ENCODE data around the gene ZBTB45. TPM values are rescaled to one million over a fixed set of nuclear protein-coding genes. Genes with fewer than 3 reads are reported as not detected.
A peak's percentile ranks its signal among the peaks of the same experiment; 100 is the strongest.

ZBTB45 gene
- total RNA-seq, result 10 to 100 TPM; 11.8 to 12.1 TPM
- long read RNA-seq, donor 1, partial matches to known transcripts, result 3 of 4 reads
- long read RNA-seq, donor 1, other reads (novel, unspliced or antisense), result 0 of 4 reads
- long read RNA-seq, donor 2, partial matches to known transcripts, result 3 of 4 reads
- long read RNA-seq, donor 2, other reads (novel, unspliced or antisense), result 0 of 4 reads

GRCh38 chr19:58519355-58520256 lies at the start of gene ZBTB45:
Gene ZBTB45, minus strand, starts transcription at chr19:58519810. Its CDS starts 2,137 bp downstream, at chr19:58517673.
- peak; percentile 98 for DNase-seq (ENCODE audit: low spot score)
- intact Hi-C loops (cut with DNase I), result no loop called here

- no peak for DNase-seq (ENCODE audit: low spot score)
- intact Hi-C loops (cut with DNase I), result no loop called here
Measured at GRCh38 chr19:58568453-58569130, 49.0 kb upstream of the ZBTB45 start.

GRCh38 chr19:58566989-58567388 lies 47.4 kb upstream of the ZBTB45 start:
- intact Hi-C loops (cut with DNase I), result no loop called here
- DNase-seq (ENCODE audit: low spot score), result no peak

GRCh38 chr19:58563823-58564222 lies 44.2 kb upstream of the ZBTB45 start:
- intact Hi-C loops (cut with DNase I), result no loop called here
- no peak for DNase-seq (ENCODE audit: low spot score)

GRCh38 chr19:58563034-58563573 lies 43.5 kb upstream of the ZBTB45 start:
- intact Hi-C loops (cut with DNase I), result no loop called here
- DNase-seq (ENCODE audit: low spot score), result peak; percentile 81

GRCh38 chr19:58562122-58563033 lies 42.8 kb upstream of the ZBTB45 start:
- intact Hi-C loops (cut with DNase I), result no loop called here
- DNase-seq (ENCODE audit: low spot score), result peak; percentile 87

- intact Hi-C loops (cut with DNase I), result no loop called here
- no peak for DNase-seq (ENCODE audit: low spot score)
Measured at GRCh38 chr19:58561373-58562121, 41.9 kb upstream of the ZBTB45 start.

- intact Hi-C loops (cut with DNase I), result no loop called here
- no peak for DNase-seq (ENCODE audit: low spot score)
Measured at GRCh38 chr19:58560921-58561320, 41.3 kb upstream of the ZBTB45 start.

- intact Hi-C loops (cut with DNase I), result no loop called here
- no peak for DNase-seq (ENCODE audit: low spot score)
Measured at GRCh38 chr19:58560007-58560887, 40.6 kb upstream of the ZBTB45 start.

- intact Hi-C loops (cut with DNase I), result no loop called here
Measured at GRCh38 chr19:58559275-58560006, 39.8 kb upstream of the ZBTB45 start.

GRCh38 chr19:58558623-58559274 lies 39.1 kb upstream of the ZBTB45 start:
- DNase-seq (ENCODE audit: low spot score), result peak; percentile 100
- intact Hi-C loops (cut with DNase I), result no loop called here

More at GRCh38 chr19:58559275-58560006, 39.8 kb upstream of the ZBTB45 start:
- peak; percentile 97 for DNase-seq (ENCODE audit: low spot score)

- peak; percentile 91 for DNase-seq (ENCODE audit: low spot score)
- intact Hi-C loops (cut with DNase I), result no loop called here
Measured at GRCh38 chr19:58558066-58558622, 38.5 kb upstream of the ZBTB45 start, which contains the start of gene UBE2M. Gene UBE2M, minus strand, starts transcription at chr19:58558611. Its CDS starts 230 bp downstream, at chr19:58558381.

- intact Hi-C loops (cut with DNase I), result no loop called here
- peak; percentile 62 for DNase-seq (ENCODE audit: low spot score)
Measured at GRCh38 chr19:58557221-58558065, 37.8 kb upstream of the ZBTB45 start.

GRCh38 chr19:58556622-58557220 lies 37.1 kb upstream of the ZBTB45 start:
- peak; percentile 62 for DNase-seq (ENCODE audit: low spot score)

More at GRCh38 chr19:58556622-58557220, 37.1 kb upstream of the ZBTB45 start:
- intact Hi-C loops (cut with DNase I), result no loop called here
